Left lung (tissue), 10 donors: ENCODE data around the gene OR9A4. TPM values are rescaled to one million over a fixed set of nuclear protein-coding genes. Genes with fewer than 3 reads are reported as not detected.

Experiments used
- ATAC-seq: fragments of 200-7000 bp; cut with Tn5 transposase; one replicate; pipeline ENCODE4 v1.9.1; 2020; ENCODE audit warnings: moderate library complexity
- DNase-seq, 4 donors: peaks; one replicate each; pipeline ENCODE4 v3.0.0-alpha.2; 2013 to 2020
- H3K27ac ChIP-seq, 2 donors: fragments of 200-600 bp; sonication (generic) in 1 of 2; one replicate each; pipeline versions ENCODE4 v1.5.0 to v1.8.0; 2020 to 2021
- H3K27me3 ChIP-seq, 2 donors: fragments of 200-600 bp; sonication (generic) in 1 of 2; one replicate each; pipeline versions ENCODE4 v1.5.0 to v1.8.0; 2020 to 2021
- H3K36me3 ChIP-seq, 2 donors: fragments of 200-600 bp; sonication (generic) in 1 of 2; one replicate each; pipeline versions ENCODE4 v1.5.0 to v1.8.0; 2020 to 2021
- H3K4me1 ChIP-seq, 2 donors: fragments of 200-600 bp; one replicate each; pipeline ENCODE4 v1.8.0; 2021
- H3K4me3 ChIP-seq, 2 donors: fragments of 200-600 bp; sonication (generic) in 1 of 2; one replicate each; pipeline versions ENCODE4 v1.5.0 to v1.8.0; 2020 to 2021; ENCODE audit warnings: mild to moderate bottlenecking in 1 of 2
- H3K9me3 ChIP-seq, 2 donors: fragments of 200-600 bp; sonication (generic) in 1 of 2; one replicate each; pipeline versions ENCODE4 v1.5.0 to v1.8.0; 2020 to 2021
- CTCF ChIP-seq, 2 donors: fragments of 200-600 bp; sonication (generic) in 1 of 2; IDR thresholded peaks; one replicate each; pipeline versions ENCODE4 v1.5.0 to v1.8.0; 2021; ENCODE audit warnings: antibody characterized with exemption in 2 of 2
- intact Hi-C, 2 donors: fragments of 100-400 bp; cut with DNase I; formaldehyde crosslinking; loops; one replicate each; pipeline versions ENCODE4 v1.11.2 to v1.14.2; 2022
- polyA plus RNA-seq, 6 donors: library from polyadenylated mRNA; unstranded; fragments of 120-200 nt; gene quantifications; one replicate each; pipeline ENCODE4 v1.2.1, GENCODE V29; 2013; ENCODE audit not compliant: insufficient read length in 6 of 6
- total RNA-seq, 2 donors: library from RNA; stranded (reverse); fragmentation: NEBNext Ultra II Directional; extraction: Animal tissue kit (Norgen Biotek cat#: 25700); gene quantifications; one replicate each; pipeline ENCODE4 v1.2.1, GENCODE V29; 2021
- donor health status: DM: no; HTN: yes; CAD: no.
- donor health status: DM: no; HTN: no; CAD: no.

Gene OR9A4
- total and polyA plus RNA-seq, 8 donors, result not detected

GRCh38 chr7:141876371-141876770 lies 39.8 kb upstream of the OR9A4 start:
- Histone ChIP-seq H3K4me1 (no peaks in the 10 kb centered on the region), H3K4me3 (no peak overlapping the region), H3K27me3 (no peaks in the 10 kb centered on the region), H3K27ac (no peak overlapping the region), H3K9me3 (no peaks in the 10 kb centered on the region), H3K36me3 (no peaks in the 10 kb centered on the region)
- no peak for TF ChIP-seq CTCF (IDR thresholded peaks at IDR 0.05)
- no peak for ATAC-seq
- DNase-seq, result no peak
- intact Hi-C loops, result no loop called here

DNA sequence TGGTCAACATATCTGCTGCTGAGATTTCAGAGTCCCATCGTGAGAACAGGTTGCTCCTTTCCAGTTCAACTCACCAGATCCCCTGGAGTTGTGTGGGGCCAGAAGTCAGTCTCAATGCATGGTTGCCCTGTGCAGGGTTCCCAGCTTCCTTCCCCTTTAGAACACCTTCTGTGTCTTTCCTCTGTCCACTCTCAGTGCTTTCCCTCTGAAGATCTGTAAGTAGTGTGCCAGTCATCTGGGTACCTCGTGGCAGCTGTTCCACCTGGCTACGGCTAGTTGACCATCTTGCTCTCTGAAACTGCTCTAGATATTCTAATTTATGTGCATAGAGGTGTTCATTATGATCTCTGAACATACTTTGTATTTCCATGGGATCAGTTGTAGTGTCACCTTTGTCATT lies 38.8 kb upstream of the OR9A4 start:
- no peak for DNase-seq
- no peak overlapping the region for H3K27ac ChIP-seq
- no peaks in the 10 kb centered on the region for H3K4me1 ChIP-seq
- no peaks in the 10 kb centered on the region for H3K27me3 ChIP-seq
- no peaks in the 10 kb centered on the region for H3K9me3 ChIP-seq
- H3K36me3 ChIP-seq, result no peaks in the 10 kb centered on the region
- no peak for ATAC-seq
- H3K4me3 ChIP-seq, result no peak overlapping the region
- no peak for TF ChIP-seq CTCF (IDR thresholded peaks at IDR 0.05)
- intact Hi-C loops, result no loop called here

DNA sequence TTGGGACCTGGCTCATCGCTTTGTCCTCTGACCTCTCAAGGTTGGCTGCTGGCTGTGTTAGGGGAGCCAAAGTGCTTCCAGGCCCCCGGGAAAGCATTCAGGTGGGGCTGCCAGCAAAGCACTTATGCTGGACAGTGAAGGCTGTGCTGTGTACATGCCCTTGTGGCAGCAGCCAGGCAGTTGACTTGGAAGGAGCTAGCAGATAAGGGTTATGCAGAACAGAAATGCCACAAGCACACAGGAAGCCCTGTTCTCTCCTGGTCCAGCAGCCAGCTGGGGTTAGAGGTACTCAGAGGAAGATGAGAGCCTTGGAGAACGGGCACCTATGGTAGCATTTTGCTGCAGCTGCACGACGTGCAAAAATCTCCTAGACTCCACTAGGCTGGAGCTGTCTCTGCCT lies 35.2 kb upstream of the OR9A4 start:
- no peak for TF ChIP-seq CTCF (IDR thresholded peaks at IDR 0.05)
- Histone ChIP-seq H3K4me3 (no peak overlapping the region), H3K27ac (no peak overlapping the region), H3K4me1 (no peaks in the 10 kb centered on the region), H3K27me3 (no peaks in the 10 kb centered on the region), H3K36me3 (no peaks in the 10 kb centered on the region), H3K9me3 (no peaks in the 10 kb centered on the region)
- ATAC-seq (no peak), DNase-seq (no peak)
- intact Hi-C loops, result no loop called here

DNA sequence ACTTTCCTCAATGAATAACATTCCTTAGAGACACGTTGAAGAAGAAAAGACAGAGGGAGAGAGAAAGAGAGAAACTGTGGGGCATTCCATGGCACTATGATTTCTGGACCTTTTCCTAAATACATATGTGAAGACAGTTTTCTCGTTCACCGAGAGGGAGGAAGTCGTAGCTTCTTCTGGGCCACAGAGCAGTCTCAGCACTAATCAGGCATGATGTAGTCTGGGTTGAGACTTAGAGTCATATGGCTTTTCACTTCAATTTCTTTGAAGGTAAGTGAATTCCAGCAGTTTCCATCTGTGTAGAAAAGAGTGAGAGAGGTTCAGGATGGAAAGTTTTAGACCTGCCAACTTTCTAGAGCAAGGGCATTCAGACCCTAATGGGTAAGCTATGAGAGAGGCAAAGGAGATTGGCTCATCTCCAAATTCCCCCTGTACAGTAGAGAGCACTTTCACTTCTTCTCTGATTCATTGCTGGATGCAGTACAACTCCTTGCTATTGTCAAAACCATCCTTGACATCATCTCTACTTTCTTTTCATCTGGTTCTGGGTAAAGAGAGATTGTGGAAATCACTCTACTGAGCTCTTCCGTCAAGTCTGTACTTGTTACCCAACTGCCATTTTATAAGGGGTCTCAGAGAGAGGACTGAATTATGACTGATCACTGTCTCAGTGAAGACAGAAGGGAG lies 31.5 kb upstream of the OR9A4 start:
- Histone ChIP-seq H3K27me3 (no peaks in the 10 kb centered on the region), H3K36me3 (no peaks in the 10 kb centered on the region), H3K4me1 (no peaks in the 10 kb centered on the region), H3K9me3 (no peaks in the 10 kb centered on the region), H3K4me3 (no peak overlapping the region), H3K27ac (no peak overlapping the region)
- intact Hi-C loops, result no loop called here
- no peak for DNase-seq
- no peak for ATAC-seq
- no peak for TF ChIP-seq CTCF (IDR thresholded peaks at IDR 0.05)

DNA sequence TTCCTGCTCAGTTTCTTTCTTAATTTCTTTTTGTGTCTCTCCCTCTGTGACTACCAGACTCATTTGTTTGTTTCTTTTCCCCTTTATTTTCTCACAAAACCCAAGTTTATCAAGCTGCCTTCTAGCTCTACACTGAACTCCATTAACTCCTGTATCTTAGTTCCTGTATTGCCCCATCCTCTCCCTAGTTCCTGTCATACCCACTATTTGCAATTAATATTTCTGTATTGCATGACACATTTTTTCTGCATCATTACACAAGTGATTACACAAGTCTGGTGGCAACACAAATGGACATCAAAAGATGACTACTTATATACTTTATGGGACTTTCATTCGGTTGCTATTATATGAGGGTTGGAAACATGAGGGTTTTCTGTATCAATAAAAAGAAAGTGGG lies 26.9 kb upstream of the OR9A4 start:
- intact Hi-C loops, result no loop called here
- Histone ChIP-seq H3K9me3 (no peaks in the 10 kb centered on the region), H3K27me3 (no peaks in the 10 kb centered on the region), H3K4me3 (no peak overlapping the region), H3K27ac (peak overlapping the region in 1 of 2 donors; percentile 75), H3K4me1 (no peaks in the 10 kb centered on the region), H3K36me3 (no peaks in the 10 kb centered on the region)
- no peak for TF ChIP-seq CTCF (IDR thresholded peaks at IDR 0.05)
- ATAC-seq (peak; percentile 25), DNase-seq (no peak)
